ENCODE data around the gene PRRX2. TPM values are rescaled to one million over a fixed set of nuclear protein-coding genes. Genes with fewer than 3 reads are reported as not detected.

PRRX2 gene
- total and polyA plus RNA-seq, 2 donors (not counting 1 experiment from before 2014, with no cell fraction given), result not detected

GRCh38 chr9:129728744-129729143 lies 63.3 kb downstream of the PRRX2 start:
- no peak for DNase-seq
- WGBS (ENCODE audit: insufficient coverage), result 92% methylated on average over 5 of the region's 7 CpGs
- CTCF ChIA-PET, result interaction anchor here (1.1 to 4.2 kb wide), 2 partner anchors 10 to 46 kb away, joined by 5 to 36 read pairs; no protein-coding TSS in a partner anchor
- H3K4me2 ChIP-seq (replicated peaks; ENCODE audit: low read depth, low read length, poor library complexity, severe bottlenecking), result no peak overlapping the region
- no peaks in the 10 kb centered on the region for H3K9me3 ChIP-seq (ENCODE audit: control extremely low read depth in 1 of 3, control insufficient read depth in 2 of 3, insufficient read depth in 1 of 3, low read length in 2 of 3)
- H3K27ac ChIP-seq (ENCODE audit: low read length in 2 of 2), result no peak overlapping the region
- no peaks in the 10 kb centered on the region for H3K4me1 Mint-ChIP-seq
- H3K27me3 Mint-ChIP-seq, result peaks cover 23% of the 10 kb centered on the region
- H3K4me3 Mint-ChIP-seq, result no peak overlapping the region
- H4K20me1 ChIP-seq (ENCODE audit: control insufficient read depth, insufficient read depth, low read length, poor library complexity, severe bottlenecking), result no peaks in the 10 kb centered on the region
- TF ChIP-seq, protein P1, sequence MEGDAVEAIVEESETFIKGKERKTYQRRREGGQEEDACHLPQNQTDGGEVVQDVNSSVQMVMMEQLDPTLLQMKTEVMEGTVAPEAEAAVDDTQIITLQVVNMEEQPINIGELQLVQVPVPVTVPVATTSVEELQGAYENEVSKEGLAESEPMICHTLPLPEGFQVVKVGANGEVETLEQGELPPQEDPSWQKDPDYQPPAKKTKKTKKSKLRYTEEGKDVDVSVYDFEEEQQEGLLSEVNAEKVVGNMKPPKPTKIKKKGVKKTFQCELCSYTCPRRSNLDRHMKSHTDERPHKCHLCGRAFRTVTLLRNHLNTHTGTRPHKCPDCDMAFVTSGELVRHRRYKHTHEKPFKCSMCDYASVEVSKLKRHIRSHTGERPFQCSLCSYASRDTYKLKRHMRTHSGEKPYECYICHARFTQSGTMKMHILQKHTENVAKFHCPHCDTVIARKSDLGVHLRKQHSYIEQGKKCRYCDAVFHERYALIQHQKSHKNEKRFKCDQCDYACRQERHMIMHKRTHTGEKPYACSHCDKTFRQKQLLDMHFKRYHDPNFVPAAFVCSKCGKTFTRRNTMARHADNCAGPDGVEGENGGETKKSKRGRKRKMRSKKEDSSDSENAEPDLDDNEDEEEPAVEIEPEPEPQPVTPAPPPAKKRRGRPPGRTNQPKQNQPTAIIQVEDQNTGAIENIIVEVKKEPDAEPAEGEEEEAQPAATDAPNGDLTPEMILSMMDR (IDR thresholded peaks at IDR 0.05), result no peak
- TF ChIP-seq EZH2 (IDR thresholded peaks at IDR 0.05; ENCODE audit: borderline replicate concordance, insufficient read depth, low read depth, low read length, poor library complexity, severe bottlenecking), result no peak
- H3K4me1 ChIP-seq (ENCODE audit: control insufficient read depth in 2 of 2, insufficient read depth in 2 of 2, low read length in 2 of 2), result peaks cover 5% of the 10 kb centered on the region in 2 donors
- H3K9ac ChIP-seq (ENCODE audit: low read length), result no peak overlapping the region
- peaks cover 0 to 14% (median 3%) of the 10 kb centered on the region in 4 experiments for H3K27me3 ChIP-seq (replicated peaks in 1 of 4; ENCODE audit: control extremely low read depth in 1 of 4, control insufficient read depth in 3 of 4, insufficient read depth in 4 of 4, low read length in 3 of 4)
- POLR2A ChIA-PET, result interaction anchor here (0.7 kb wide), 1 partner anchor 74 kb away, joined by 5 read pairs; no protein-coding TSS in a partner anchor
- no peak overlapping the region for H2AFZ ChIP-seq (ENCODE audit: insufficient read depth, low read depth, low read length, poor library complexity, severe bottlenecking)
- intact Hi-C loops (cut with micrococcal nuclease), result no loop called here
- no peak overlapping the region for H3K4me3 ChIP-seq (ENCODE audit: control extremely low read depth in 1 of 5, extremely low read depth in 1 of 5, insufficient read depth in 1 of 5, low read depth in 2 of 5, low read length in 4 of 5)
- no peak for ATAC-seq (ENCODE audit: low read depth)
- H3K27ac Mint-ChIP-seq, result no peak overlapping the region
- no peaks in the 10 kb centered on the region for H3K36me3 ChIP-seq (replicated peaks in 1 of 2; ENCODE audit: control extremely low read depth in 1 of 2, control insufficient read depth in 1 of 2, extremely low read depth in 1 of 2, insufficient read depth in 2 of 2, low read length in 1 of 2)
- H3K79me2 ChIP-seq (ENCODE audit: control insufficient read depth, insufficient read depth, low read length), result no peaks in the 10 kb centered on the region
- H3K9me3 Mint-ChIP-seq (ENCODE audit: insufficient read depth), result no peaks in the 10 kb centered on the region

- Mint-ChIP-seq H3K27ac (no peak overlapping the region), H3K27me3 (peaks cover 13% of the 10 kb centered on the region), H3K9me3 (ENCODE audit: insufficient read depth) (no peaks in the 10 kb centered on the region), H3K4me3 (no peak overlapping the region), H3K4me1 (no peaks in the 10 kb centered on the region)
- H3K9me3 ChIP-seq (ENCODE audit: control extremely low read depth in 1 of 3, control insufficient read depth in 2 of 3, insufficient read depth in 1 of 3, low read length in 2 of 3), result no peaks in the 10 kb centered on the region
- no peaks in the 10 kb centered on the region for H4K20me1 ChIP-seq (ENCODE audit: control insufficient read depth, insufficient read depth, low read length, poor library complexity, severe bottlenecking)
- no peaks in the 10 kb centered on the region for H3K79me2 ChIP-seq (ENCODE audit: control insufficient read depth, insufficient read depth, low read length)
- intact Hi-C loops (cut with micrococcal nuclease), result no loop called here
- DNase-seq, result no peak
- TF ChIP-seq EZH2 (IDR thresholded peaks at IDR 0.05; ENCODE audit: borderline replicate concordance, insufficient read depth, low read depth, low read length, poor library complexity, severe bottlenecking), result no peak
- TF ChIP-seq, protein P1 (IDR thresholded peaks at IDR 0.05), result no peak
- no peak overlapping the region for H3K4me3 ChIP-seq (ENCODE audit: control extremely low read depth in 1 of 5, extremely low read depth in 1 of 5, insufficient read depth in 1 of 5, low read depth in 2 of 5, low read length in 4 of 5)
- H3K4me1 ChIP-seq (ENCODE audit: control insufficient read depth in 2 of 2, insufficient read depth in 2 of 2, low read length in 2 of 2), result peaks cover 2 to 3% of the 10 kb centered on the region in 2 donors
- H3K9ac ChIP-seq (ENCODE audit: low read length), result no peak overlapping the region
- ATAC-seq (ENCODE audit: low read depth), result no peak
- H3K4me2 ChIP-seq (replicated peaks; ENCODE audit: low read depth, low read length, poor library complexity, severe bottlenecking), result no peak overlapping the region
- no peak overlapping the region for H3K27ac ChIP-seq (ENCODE audit: low read length in 2 of 2)
- CTCF ChIA-PET, result interaction anchor here (0.5 kb wide), 1 partner anchor 53 kb away, joined by 3 read pairs; no protein-coding TSS in a partner anchor
- WGBS (ENCODE audit: insufficient coverage), result 35% methylated on average over 4 of the region's 6 CpGs
- POLR2A ChIA-PET, result interaction anchor here (0.7 kb wide), 1 partner anchor 273 kb away, joined by 3 read pairs; no protein-coding TSS in a partner anchor
- no peaks in the 10 kb centered on the region for H3K36me3 ChIP-seq (replicated peaks in 1 of 2; ENCODE audit: control extremely low read depth in 1 of 2, control insufficient read depth in 1 of 2, extremely low read depth in 1 of 2, insufficient read depth in 2 of 2, low read length in 1 of 2)
- peaks cover 0 to 5% (median 0%) of the 10 kb centered on the region in 4 experiments for H3K27me3 ChIP-seq (replicated peaks in 1 of 4; ENCODE audit: control extremely low read depth in 1 of 4, control insufficient read depth in 3 of 4, insufficient read depth in 4 of 4, low read length in 3 of 4)
- H2AFZ ChIP-seq (ENCODE audit: insufficient read depth, low read depth, low read length, poor library complexity, severe bottlenecking), result no peak overlapping the region
These were observed 66.1 kb downstream of the PRRX2 start for GRCh38 chr9:129731477-129732085.
